GM19438 (cell line): ENCODE results near the gene ASXL2.

Source experiments
- ATAC-seq: cut with Tn5 transposase; IDR thresholded peaks from one replicate; pipeline ENCODE4 v1.9.1; 2021; ENCODE audit warnings: low read depth; ENCODE audit not compliant: unreplicated experiment

The ASXL2 gene

GRCh38 chr2:25808006-25808383 is 70.3 kb downstream of the ASXL2 start:
- no peak for ATAC-seq

- ATAC-seq, result no peak
These were observed 71.3 kb downstream of the ASXL2 start for GRCh38 chr2:25806941-25807340.

GRCh38 chr2:25805987-25806386 is 72.3 kb downstream of the ASXL2 start:
- no peak for ATAC-seq

GRCh38 chr2:25804338-25804737 is 73.9 kb downstream of the ASXL2 start:
- ATAC-seq, result no peak

- ATAC-seq, result no peak
These were observed 79.0 kb downstream of the ASXL2 start for GRCh38 chr2:25799301-25799700.

- no peak for ATAC-seq
These were observed 80.4 kb downstream of the ASXL2 start for GRCh38 chr2:25797620-25798488.

- no peak for ATAC-seq
These were observed 83.6 kb downstream of the ASXL2 start for GRCh38 chr2:25794544-25795276.

GRCh38 chr2:25790074-25790790 is 88.1 kb downstream of the ASXL2 start:
- no peak for ATAC-seq

GRCh38 chr2:25788457-25788856 is 89.8 kb downstream of the ASXL2 start:
- no peak for ATAC-seq

GRCh38 chr2:25787020-25787419 is 91.3 kb downstream of the ASXL2 start:
- ATAC-seq, result no peak

- no peak for ATAC-seq
These were observed 93.9 kb downstream of the ASXL2 start for GRCh38 chr2:25784404-25784803.

- no peak for ATAC-seq
These were observed 101.2 kb downstream of the ASXL2 start for GRCh38 chr2:25777077-25777476.

- ATAC-seq, result no peak
These were observed 106.2 kb downstream of the ASXL2 start for GRCh38 chr2:25772078-25772477.

- no peak for ATAC-seq
These were observed 114.7 kb downstream of the ASXL2 start for GRCh38 chr2:25763575-25763974.

- ATAC-seq, result no peak
These were observed 118.0 kb downstream of the ASXL2 start for GRCh38 chr2:25760297-25760696.

GRCh38 chr2:25758348-25758747 is 119.9 kb downstream of the ASXL2 start:
- no peak for ATAC-seq

GRCh38 chr2:25757906-25758305 is 120.4 kb downstream of the ASXL2 start:
- no peak for ATAC-seq

GRCh38 chr2:25756536-25756935 is 121.8 kb downstream of the ASXL2 start:
- ATAC-seq, result no peak

- no peak for ATAC-seq
These were observed 128.6 kb downstream of the ASXL2 start for GRCh38 chr2:25749676-25750075.

- no peak for ATAC-seq
These were observed 134.2 kb downstream of the ASXL2 start for GRCh38 chr2:25744055-25744454.

- ATAC-seq, result no peak
These were observed 135.0 kb downstream of the ASXL2 start for GRCh38 chr2:25743132-25743830.
